ENCODE measurements around the gene PAPOLA. TPM values are rescaled to one million over a fixed set of nuclear protein-coding genes. Genes with fewer than 3 reads are reported as not detected.

PAPOLA gene
- total and polyA plus RNA-seq, 2 experiments from 2014 or later: 198 to 237 TPM

GRCh38 chr14:96512602-96513397 lies 10.6 kb downstream of the PAPOLA start:
- TF ChIP-seq ETS1 (IDR thresholded peaks at IDR 0.05) (no peak), JUNB (IDR thresholded peaks at IDR 0.05; ENCODE audit: unreplicated experiment) (no peak), ZNF331 (CRISPR knock-in tag; IDR thresholded peaks at IDR 0.05; ENCODE audit: low read depth) (no peak), POLR2AphosphoS5 (IDR thresholded peaks at IDR 0.05; ENCODE audit: low read depth) (no peak), EZH2phosphoT487 (IDR thresholded peaks at IDR 0.05; ENCODE audit: unreplicated experiment) (no peak)
- TF ChIP-seq, protein P1, sequence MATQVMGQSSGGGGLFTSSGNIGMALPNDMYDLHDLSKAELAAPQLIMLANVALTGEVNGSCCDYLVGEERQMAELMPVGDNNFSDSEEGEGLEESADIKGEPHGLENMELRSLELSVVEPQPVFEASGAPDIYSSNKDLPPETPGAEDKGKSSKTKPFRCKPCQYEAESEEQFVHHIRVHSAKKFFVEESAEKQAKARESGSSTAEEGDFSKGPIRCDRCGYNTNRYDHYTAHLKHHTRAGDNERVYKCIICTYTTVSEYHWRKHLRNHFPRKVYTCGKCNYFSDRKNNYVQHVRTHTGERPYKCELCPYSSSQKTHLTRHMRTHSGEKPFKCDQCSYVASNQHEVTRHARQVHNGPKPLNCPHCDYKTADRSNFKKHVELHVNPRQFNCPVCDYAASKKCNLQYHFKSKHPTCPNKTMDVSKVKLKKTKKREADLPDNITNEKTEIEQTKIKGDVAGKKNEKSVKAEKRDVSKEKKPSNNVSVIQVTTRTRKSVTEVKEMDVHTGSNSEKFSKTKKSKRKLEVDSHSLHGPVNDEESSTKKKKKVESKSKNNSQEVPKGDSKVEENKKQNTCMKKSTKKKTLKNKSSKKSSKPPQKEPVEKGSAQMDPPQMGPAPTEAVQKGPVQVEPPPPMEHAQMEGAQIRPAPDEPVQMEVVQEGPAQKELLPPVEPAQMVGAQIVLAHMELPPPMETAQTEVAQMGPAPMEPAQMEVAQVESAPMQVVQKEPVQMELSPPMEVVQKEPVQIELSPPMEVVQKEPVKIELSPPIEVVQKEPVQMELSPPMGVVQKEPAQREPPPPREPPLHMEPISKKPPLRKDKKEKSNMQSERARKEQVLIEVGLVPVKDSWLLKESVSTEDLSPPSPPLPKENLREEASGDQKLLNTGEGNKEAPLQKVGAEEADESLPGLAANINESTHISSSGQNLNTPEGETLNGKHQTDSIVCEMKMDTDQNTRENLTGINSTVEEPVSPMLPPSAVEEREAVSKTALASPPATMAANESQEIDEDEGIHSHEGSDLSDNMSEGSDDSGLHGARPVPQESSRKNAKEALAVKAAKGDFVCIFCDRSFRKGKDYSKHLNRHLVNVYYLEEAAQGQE (IDR thresholded peaks at IDR 0.05; ENCODE audit: unreplicated experiment): no peak
- no peak overlapping the region for H2AFZ ChIP-seq
- H3K4me3 ChIP-seq: peak overlapping the region; percentile 9
- peak overlapping the region; percentile 91 for H3K27ac Mint-ChIP-seq
- H3K79me2 ChIP-seq (replicated peaks; ENCODE audit: insufficient read depth): peaks cover 100% of the 10 kb centered on the region
- no peaks in the 10 kb centered on the region for H3K9me3 Mint-ChIP-seq
- H3K27me3 ChIP-seq (ENCODE audit: insufficient read depth): no peaks in the 10 kb centered on the region
- no peaks in the 10 kb centered on the region for H3K36me3 ChIP-seq (ENCODE audit: insufficient read depth)
- peak overlapping the region; percentile 28; the same call in 1 of the 2 replicates for H3K27ac ChIP-seq (ENCODE audit: low read depth)
- no peaks in the 10 kb centered on the region for H3F3A ChIP-seq (replicated peaks; ENCODE audit: low read depth)
- H3K4me1 ChIP-seq (ENCODE audit: insufficient read depth): peaks cover 73% of the 10 kb centered on the region
- no peaks in the 10 kb centered on the region for H3K27me3 Mint-ChIP-seq (ENCODE audit: insufficient read depth, low read depth, poor library complexity)
- H3K4me2 ChIP-seq: peak overlapping the region; percentile 19
- ATAC-seq (peak; percentile 83), DNase-seq (ENCODE audit: low spot score) (peak; percentile 58)
- no peaks in the 10 kb centered on the region for H3K9me2 ChIP-seq (ENCODE audit: insufficient read depth)
- H3K4me3 Mint-ChIP-seq: peak overlapping the region; percentile 60
- peaks cover 81% of the 10 kb centered on the region for H3K4me1 Mint-ChIP-seq
- no peaks in the 10 kb centered on the region for H3K36me3 Mint-ChIP-seq (ENCODE audit: low read depth)
- H4K20me1 ChIP-seq (replicated peaks; ENCODE audit: insufficient read depth): peaks cover 69% of the 10 kb centered on the region

DNA sequence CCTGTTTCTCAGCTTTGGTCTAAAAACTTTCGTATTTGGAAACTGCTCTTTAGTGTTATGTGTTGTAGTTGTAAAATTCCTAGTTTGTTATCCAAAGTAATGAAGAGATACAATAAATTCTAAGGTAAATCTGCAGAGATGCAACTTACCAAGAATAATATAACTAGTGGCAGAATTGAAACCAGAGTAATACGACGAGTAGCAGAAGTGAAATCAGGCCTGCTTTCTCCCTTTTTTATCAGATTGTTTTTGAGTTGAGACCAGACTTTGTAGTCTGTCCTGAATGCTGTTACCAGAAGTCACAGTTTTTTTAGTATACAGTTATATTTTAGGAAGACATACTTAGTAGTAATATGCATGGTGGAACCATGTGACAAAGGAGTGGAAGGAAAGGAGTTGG lies 12.5 kb downstream of the PAPOLA start:
- H3K27me3 ChIP-seq (ENCODE audit: insufficient read depth): no peaks in the 10 kb centered on the region
- H3K9me2 ChIP-seq (ENCODE audit: insufficient read depth): no peaks in the 10 kb centered on the region
- H3K4me1 Mint-ChIP-seq: peaks cover 73% of the 10 kb centered on the region
- H3K27ac ChIP-seq (ENCODE audit: low read depth): no peak overlapping the region
- H3K4me3 ChIP-seq: no peak overlapping the region
- H3K27ac Mint-ChIP-seq: no peak overlapping the region
- peaks cover 100% of the 10 kb centered on the region for H3K79me2 ChIP-seq (replicated peaks; ENCODE audit: insufficient read depth)
- H3K36me3 Mint-ChIP-seq (ENCODE audit: low read depth): peaks cover under 1% of the 10 kb centered on the region; the same call in 1 of the 3 replicates
- peaks cover 63% of the 10 kb centered on the region for H4K20me1 ChIP-seq (replicated peaks; ENCODE audit: insufficient read depth)
- H3K4me3 Mint-ChIP-seq: no peak overlapping the region
- H3K9me3 Mint-ChIP-seq: no peaks in the 10 kb centered on the region
- no peaks in the 10 kb centered on the region for H3F3A ChIP-seq (replicated peaks; ENCODE audit: low read depth)
- no peaks in the 10 kb centered on the region for H3K27me3 Mint-ChIP-seq (ENCODE audit: insufficient read depth, low read depth, poor library complexity)
- ATAC-seq (no peak), DNase-seq (ENCODE audit: low spot score) (no peak)
- H3K36me3 ChIP-seq (ENCODE audit: insufficient read depth): no peaks in the 10 kb centered on the region
- no peak overlapping the region for H2AFZ ChIP-seq
- H3K4me2 ChIP-seq: peak overlapping the region; percentile 37; the same call in 1 of the 2 replicates
- peaks cover 73% of the 10 kb centered on the region for H3K4me1 ChIP-seq (ENCODE audit: insufficient read depth)
- TF ChIP-seq ZNF462 (CRISPR knock-in tag; IDR thresholded peaks at IDR 0.05): no peak

Data from GM23338 (cell line).